Bronchial epithelial cell (primary cell): ENCODE data around the gene EXOC6B. TPM values are rescaled to one million over a fixed set of nuclear protein-coding genes. Genes with fewer than 3 reads are reported as not detected.

Source experiments
- DNase-seq: peaks from one replicate; pipeline ENCODE4 v3.0.0-alpha.2; 2010; ENCODE audit warnings: low read depth
- FAIRE-seq: peaks from 2 replicates; lab custom pipeline; 2011; peaks lifted over from hg19 to GRCh38; lab: Jason Lieb, UNC
- H3K27me3 ChIP-seq: 2 replicates; pipeline ENCODE4 v1.5.1; 2011; ENCODE audit warnings: low read length; ENCODE audit not compliant: control insufficient read depth, insufficient read depth
- H3K36me3 ChIP-seq: 2 replicates; pipeline ENCODE4 v1.5.1; 2011; ENCODE audit warnings: low read length; ENCODE audit not compliant: control insufficient read depth, insufficient read depth
- H3K4me3 ChIP-seq: 2 replicates; pipeline ENCODE4 v1.5.1; 2011; ENCODE audit warnings: mild to moderate bottlenecking, low read depth, low read length, control low read depth
- total RNA-seq: library from RNA; depleted of rRNA; stranded (reverse); fragments of >200 nt; gene quantifications from 2 replicates; pipeline ENCODE4 v1.2.1, GENCODE V29; 2014
- TF ChIP-seq, protein P1 (sequence below): IDR thresholded peaks from 2 replicates; pipeline ENCODE4 v1.5.1; 2011; ENCODE audit warnings: mild to moderate bottlenecking, moderate library complexity, low read length, control low read depth, inconsistent platforms; ENCODE audit not compliant: insufficient read depth, severe bottlenecking

Gene EXOC6B
- total RNA-seq, 1 donor from 2014 or later, result 26.9 TPM

GRCh38 chr2:72182547-72182946 is 643.3 kb downstream of the EXOC6B start:
- DNase-seq (no peak), FAIRE-seq (no peak)
- Histone ChIP-seq H3K4me3 (no peak overlapping the region), H3K27me3 (no peaks in the 10 kb centered on the region), H3K36me3 (peaks cover 4% of the 10 kb centered on the region)
- TF ChIP-seq, protein P1, sequence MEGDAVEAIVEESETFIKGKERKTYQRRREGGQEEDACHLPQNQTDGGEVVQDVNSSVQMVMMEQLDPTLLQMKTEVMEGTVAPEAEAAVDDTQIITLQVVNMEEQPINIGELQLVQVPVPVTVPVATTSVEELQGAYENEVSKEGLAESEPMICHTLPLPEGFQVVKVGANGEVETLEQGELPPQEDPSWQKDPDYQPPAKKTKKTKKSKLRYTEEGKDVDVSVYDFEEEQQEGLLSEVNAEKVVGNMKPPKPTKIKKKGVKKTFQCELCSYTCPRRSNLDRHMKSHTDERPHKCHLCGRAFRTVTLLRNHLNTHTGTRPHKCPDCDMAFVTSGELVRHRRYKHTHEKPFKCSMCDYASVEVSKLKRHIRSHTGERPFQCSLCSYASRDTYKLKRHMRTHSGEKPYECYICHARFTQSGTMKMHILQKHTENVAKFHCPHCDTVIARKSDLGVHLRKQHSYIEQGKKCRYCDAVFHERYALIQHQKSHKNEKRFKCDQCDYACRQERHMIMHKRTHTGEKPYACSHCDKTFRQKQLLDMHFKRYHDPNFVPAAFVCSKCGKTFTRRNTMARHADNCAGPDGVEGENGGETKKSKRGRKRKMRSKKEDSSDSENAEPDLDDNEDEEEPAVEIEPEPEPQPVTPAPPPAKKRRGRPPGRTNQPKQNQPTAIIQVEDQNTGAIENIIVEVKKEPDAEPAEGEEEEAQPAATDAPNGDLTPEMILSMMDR, result no peak

GRCh38 chr2:72181616-72182015 is 644.2 kb downstream of the EXOC6B start:
- DNase-seq (no peak), FAIRE-seq (no peak)
- Histone ChIP-seq H3K4me3 (no peak overlapping the region), H3K27me3 (no peaks in the 10 kb centered on the region), H3K36me3 (peaks cover 3% of the 10 kb centered on the region)
- TF ChIP-seq, protein P1, result no peak

GRCh38 chr2:72180351-72180750 is 645.5 kb downstream of the EXOC6B start:
- DNase-seq (no peak), FAIRE-seq (peak; percentile 28)
- TF ChIP-seq, protein P1, result no peak
- H3K4me3 ChIP-seq, result no peak overlapping the region
- H3K36me3 ChIP-seq, result peaks cover 3% of the 10 kb centered on the region
- no peaks in the 10 kb centered on the region for H3K27me3 ChIP-seq

DNA sequence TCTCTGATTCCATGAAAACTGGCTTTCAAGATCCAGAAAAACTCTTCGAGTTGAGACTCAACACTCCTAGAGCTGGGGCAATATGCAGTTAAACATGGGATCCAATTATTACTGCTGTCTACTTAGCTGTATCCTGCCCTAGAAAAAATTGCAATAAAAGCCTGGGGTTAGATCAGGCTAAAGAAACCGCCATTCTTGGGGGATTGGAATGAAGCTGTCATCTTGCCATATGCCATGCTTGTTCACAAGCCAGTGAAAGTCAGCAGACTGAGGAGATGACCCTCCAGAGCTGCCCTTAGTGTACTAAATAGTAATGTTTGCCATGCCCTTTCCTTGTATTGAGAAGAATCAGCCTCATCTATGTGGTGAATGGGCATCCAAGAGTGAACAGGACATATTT is 647.3 kb downstream of the EXOC6B start:
- Histone ChIP-seq H3K4me3 (no peak overlapping the region), H3K36me3 (peaks cover 3% of the 10 kb centered on the region), H3K27me3 (no peaks in the 10 kb centered on the region)
- TF ChIP-seq, protein P1, result no peak
- FAIRE-seq, result no peak
- no peak for DNase-seq

DNA sequence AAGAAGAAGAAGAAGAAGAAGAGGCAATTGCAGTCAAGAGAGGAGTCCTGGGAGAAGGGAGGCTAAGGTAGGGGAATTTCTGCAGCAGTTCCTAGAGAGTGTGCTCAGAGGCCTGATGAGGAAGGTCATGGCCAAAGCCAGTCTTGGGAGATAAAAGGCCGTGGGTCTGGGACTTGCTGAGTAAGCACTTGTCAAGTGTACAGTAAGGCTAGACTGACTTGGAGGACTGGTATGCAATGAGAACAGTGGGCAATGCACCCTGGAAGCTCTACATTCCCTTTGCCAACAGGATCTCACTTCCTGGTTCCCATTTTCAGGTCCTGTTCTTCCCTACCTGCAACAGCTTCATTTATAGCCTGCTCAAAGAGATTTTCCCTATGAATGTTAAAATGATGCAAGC is 649.6 kb downstream of the EXOC6B start:
- Histone ChIP-seq H3K27me3 (no peaks in the 10 kb centered on the region), H3K36me3 (peaks cover 3% of the 10 kb centered on the region)
- no peak for FAIRE-seq

DNA sequence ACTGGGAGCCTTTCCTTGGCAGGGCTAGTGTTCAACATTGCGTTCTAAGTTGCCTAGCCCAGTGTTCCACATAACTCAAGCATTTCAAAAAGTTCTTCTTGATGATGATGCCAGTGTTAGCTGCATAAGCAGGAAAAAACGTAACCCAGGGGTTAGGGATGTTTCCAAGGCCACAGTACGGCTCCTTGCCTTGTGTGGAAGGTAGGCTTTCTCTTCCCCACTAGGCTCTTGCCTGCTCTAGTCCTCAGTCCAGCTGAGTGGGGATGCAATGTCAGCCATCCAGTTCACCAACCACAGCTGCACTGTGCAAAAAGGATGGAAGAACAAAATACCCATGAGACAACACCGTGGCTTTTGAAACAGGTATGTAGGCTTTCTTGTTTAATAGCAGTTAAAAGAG is 650.2 kb downstream of the EXOC6B start:
- DNase-seq (no peak), FAIRE-seq (no peak)
- TF ChIP-seq, protein P1, result no peak
- H3K4me3 ChIP-seq, result no peak overlapping the region
- H3K27me3 ChIP-seq, result no peaks in the 10 kb centered on the region
- peaks cover 3% of the 10 kb centered on the region for H3K36me3 ChIP-seq

More for the DNA sequence above, 649.6 kb downstream of the EXOC6B start:
- TF ChIP-seq, protein P1, result no peak
- DNase-seq, result no peak
- no peak overlapping the region for H3K4me3 ChIP-seq
